Psoas muscle (tissue), 8 donors: ENCODE measurements around the gene CLASRP. TPM values are rescaled to one million over a fixed set of nuclear protein-coding genes. Genes with fewer than 3 reads are reported as not detected.

Source experiments
- ATAC-seq, 4 donors: fragments of 200-7000 bp; cut with Tn5 transposase; one replicate each; pipeline ENCODE4 v1.9.1; 2020; ENCODE audit warnings: moderate library complexity in 3 of 4, mild to moderate bottlenecking in 2 of 4
- DNase-seq, 2 donors: peaks; one replicate each; pipeline ENCODE4 v3.0.0-alpha.2; 2020
- H3K27ac ChIP-seq: fragments of 200-600 bp; one replicate; pipeline ENCODE4 v1.8.0; 2022
- H3K27me3 ChIP-seq, 3 donors: fragments of 200-600 bp in 1 of 3; one replicate each; pipeline versions ENCODE4 v1.6.1 to v1.8.0; 2013 to 2022; ENCODE audit warnings: low read length in 2 of 3, mild to moderate bottlenecking in 2 of 3, moderate library complexity in 1 of 3; ENCODE audit not compliant: insufficient read depth in 3 of 3
- H3K36me3 ChIP-seq, 2 donors: fragments of 200-600 bp in 1 of 2; one replicate each; pipeline versions ENCODE4 v1.6.1 to v1.8.0; 2013 to 2022; ENCODE audit warnings: low read depth in 1 of 2, mild to moderate bottlenecking in 1 of 2, moderate library complexity in 1 of 2; ENCODE audit not compliant: insufficient read depth in 1 of 2
- H3K4me1 ChIP-seq: fragments of 200-600 bp; one replicate; pipeline ENCODE4 v1.8.0; 2022
- H3K4me3 ChIP-seq: fragments of 200-600 bp; one replicate; pipeline ENCODE4 v1.8.0; 2022; ENCODE audit warnings: mild to moderate bottlenecking
- H3K9me3 ChIP-seq: fragments of 200-600 bp; one replicate; pipeline ENCODE4 v1.8.0; 2022
- CTCF ChIP-seq: fragments of 200-600 bp; IDR thresholded peaks from one replicate; pipeline ENCODE4 v1.8.0; 2022; ENCODE audit warnings: antibody characterized with exemption
- WGBS, 3 donors: extraction: QIAGEN DNeasy Blood & Tissue Kit; methylation state at CpG; one replicate each; pipeline versions ENCODE4 v1.1.6 to v1.1.7; 2013; 5-methylcytosine and 5-hydroxymethylcytosine counted together
- intact Hi-C, 2 donors: fragments of 100-400 bp; cut with DNase I; formaldehyde crosslinking; loops; one replicate each; pipeline versions ENCODE4 v1.11.0 to v1.14.2; 2022
- polyA plus RNA-seq, 3 donors: library from polyadenylated mRNA; stranded (reverse); fragments of 200-250 nt; gene quantifications; one replicate each; pipeline ENCODE4 v1.2.3, GENCODE V29; 2013
- total RNA-seq, 4 donors: library from RNA; stranded (reverse); fragmentation: NEBNext Ultra II Directional in 2 of 4; extraction: Animal tissue kit (Norgen Biotek cat#: 25700) in 2 of 4; gene quantifications; one replicate each; pipeline versions ENCODE4 v1.2.1 to v1.2.4, GENCODE V29; 2021 to 2023
- donor health status: healthy with polysubstance abuse.
- donor health status: DM: no; HTN: no; CAD: no; lungs with moderate emphysema.
- donor health status: Bipolar disorder and iron deficiency.
- donor health status: healthy.
- donor health status: DM: yes; HTN: yes; CAD: no.
- donor health status: DM: no; HTN: no; CAD: no.
- donor health status: DM: no; HTN: no; CAD: no.
- donor health status: DM: yes; HTN: yes; CAD: no.

CLASRP gene
- total and polyA plus RNA-seq, 7 donors = 30.8 to 65.9 (median 37.4) TPM

DNA sequence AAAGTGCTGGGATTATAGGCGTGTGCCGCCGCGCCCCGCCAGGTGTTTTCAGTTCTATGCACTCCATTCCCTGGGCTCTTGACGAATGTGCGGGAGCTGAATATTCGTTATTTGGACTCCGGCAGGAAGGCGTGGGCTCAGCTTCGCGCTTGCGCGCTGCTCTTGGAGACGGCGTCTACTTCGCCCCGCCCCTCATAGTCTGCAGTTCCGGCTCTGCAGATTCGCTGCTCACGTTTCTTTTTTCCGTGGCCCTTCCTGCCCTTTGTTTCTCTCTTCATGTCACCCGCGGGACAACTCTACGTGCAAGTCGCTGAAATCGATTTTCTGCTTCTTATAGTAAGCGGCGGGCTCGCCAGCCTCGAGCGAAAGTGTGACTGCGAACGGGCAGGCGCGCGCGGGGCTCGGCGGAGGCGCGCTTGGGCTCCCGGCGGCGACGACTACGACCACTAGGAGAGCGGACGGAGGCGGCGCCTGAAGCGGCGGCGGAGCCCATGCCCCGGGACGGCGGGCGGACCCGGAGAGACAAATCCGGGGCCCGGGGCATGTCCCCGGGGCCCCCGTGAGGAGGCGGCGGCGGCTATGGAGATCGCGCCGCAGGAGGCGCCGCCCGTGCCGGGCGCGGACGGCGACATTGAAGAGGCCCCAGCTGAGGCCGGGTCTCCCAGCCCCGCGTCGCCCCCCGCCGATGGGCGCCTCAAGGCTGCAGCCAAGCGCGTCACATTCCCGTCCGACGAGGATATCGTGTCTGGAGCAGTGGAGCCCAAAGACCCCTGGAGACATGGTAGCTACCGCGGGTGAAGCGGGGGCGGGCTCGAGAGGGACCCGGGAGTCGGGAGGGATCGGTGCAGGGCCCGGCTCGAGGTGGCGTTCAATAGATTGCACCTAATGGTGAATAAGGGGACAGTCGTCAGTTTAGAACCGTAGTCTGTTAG lies 54.2 kb downstream of the CLASRP start, which contains the start of gene PPP1R37:
PPP1R37 (plus strand) TSS at position 433 of the 932 bp plus-strand sequence; CDS start at position 580, 147 bp downstream.
- peaks cover 49% of the 10 kb centered on the region for H3K4me1 ChIP-seq
- 0% methylated on average over 78 to 103 of the region's 103 CpGs for WGBS, 3 donors

DNA sequence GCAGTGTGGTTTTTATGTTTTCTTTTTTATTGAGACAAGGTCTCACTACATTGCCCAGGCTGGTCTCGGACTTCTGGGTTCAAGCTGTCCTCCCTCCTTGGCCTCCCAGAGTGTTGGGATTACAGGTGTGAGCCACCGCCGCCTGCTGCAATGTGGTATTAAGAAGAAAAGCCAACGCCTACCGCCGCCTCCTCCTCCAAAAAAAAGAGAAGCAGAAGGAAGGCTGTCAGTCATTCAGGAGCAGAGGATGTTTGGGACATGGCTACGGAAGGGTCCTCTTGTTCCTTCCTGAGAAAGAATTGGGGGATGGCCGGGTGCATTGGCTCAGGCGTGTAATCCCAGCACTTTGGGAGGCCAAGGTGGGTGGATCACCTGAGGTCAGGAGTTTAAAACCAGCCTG lies 55.3 kb downstream of the CLASRP start:
- WGBS, 3 donors = 66 to 73% (median 67%) methylated on average over 9 of the region's 9 CpGs
- Histone ChIP-seq H3K36me3 (peaks cover 0 to 13% of the 10 kb centered on the region in 2 donors), H3K27me3 (no peaks in the 10 kb centered on the region), H3K9me3 (no peaks in the 10 kb centered on the region), H3K4me1 (peaks cover 60% of the 10 kb centered on the region), H3K27ac (peak overlapping the region; percentile 95), H3K4me3 (peak overlapping the region; percentile 100)
- TF ChIP-seq CTCF = no peak
- DNase-seq (no peak), ATAC-seq (no peak)
- intact Hi-C loops = loop anchor here in 1 of 2 donors (5.0 to 10.0 kb wide), 2 partner anchors 33 to 241 kb away; no protein-coding TSS in a partner anchor

More for the DNA sequence above, 54.2 kb downstream of the CLASRP start, which contains the start of gene PPP1R37:
- Histone ChIP-seq H3K27ac (peak within 1 kb of the TSS; percentile 95), H3K27me3 (no peaks in the 10 kb centered on the region), H3K36me3 (peaks cover 0 to 22% of the 10 kb centered on the region in 2 donors), H3K4me3 (peak within 1 kb of the TSS; percentile 100), H3K9me3 (no peaks in the 10 kb centered on the region)
- DNase-seq (peak; percentile 94 to 98), ATAC-seq (peak; percentile 90 to 92 (median 90))
- intact Hi-C loops = loop anchor here in 1 of 2 donors (5.0 to 10.0 kb wide), 2 partner anchors 34 to 242 kb away; no protein-coding TSS in a partner anchor
- TF ChIP-seq CTCF = peak; percentile 35

GRCh38 chr19:45094707-45095106 lies 55.9 kb downstream of the CLASRP start:
- intact Hi-C loops = loop anchor here in 1 of 2 donors (5.0 to 10.0 kb wide), 2 partner anchors 33 to 240 kb away; no protein-coding TSS in a partner anchor
- 70 to 82% (median 73%) methylated on average over 5 of the region's 5 CpGs for WGBS, 3 donors
- Histone ChIP-seq H3K27ac (no peak overlapping the region), H3K27me3 (no peaks in the 10 kb centered on the region), H3K4me3 (peak overlapping the region; percentile 100), H3K4me1 (peaks cover 65% of the 10 kb centered on the region), H3K9me3 (no peaks in the 10 kb centered on the region), H3K36me3 (peaks cover 0 to 11% of the 10 kb centered on the region in 2 donors)
- no peak for ATAC-seq
- no peak for TF ChIP-seq CTCF
- DNase-seq = no peak

- intact Hi-C loops = loop anchor here in 1 of 2 donors (10.0 kb wide), 1 partner anchor 239 kb away; no protein-coding TSS in a partner anchor
- no peak for TF ChIP-seq CTCF
- Histone ChIP-seq H3K27me3 (no peaks in the 10 kb centered on the region), H3K4me3 (no peak overlapping the region), H3K9me3 (no peaks in the 10 kb centered on the region), H3K36me3 (peaks cover 0 to under 1% of the 10 kb centered on the region in 2 donors), H3K27ac (peak overlapping the region; percentile 16), H3K4me1 (peaks cover 76% of the 10 kb centered on the region)
- WGBS, 3 donors = 84 to 90% (median 86%) methylated on average over 14 of the region's 14 CpGs
- ATAC-seq = no peak
- DNase-seq = no peak
Observed at GRCh38 chr19:45095496-45096413, 56.9 kb downstream of the CLASRP start.
